RKO (cell line): ENCODE results near the gene SLC23A2.
"Not testable (repeated sequence)": the region's sequence is repeated elsewhere in the genome, so short reads cannot be mapped to it uniquely, and the experiment has no call there.

Experiments
- DNase-seq: peaks from one replicate; pipeline ENCODE4 v3.0.0-alpha.2; 2016; ENCODE audit warnings: low spot score

The SLC23A2 gene

DNA sequence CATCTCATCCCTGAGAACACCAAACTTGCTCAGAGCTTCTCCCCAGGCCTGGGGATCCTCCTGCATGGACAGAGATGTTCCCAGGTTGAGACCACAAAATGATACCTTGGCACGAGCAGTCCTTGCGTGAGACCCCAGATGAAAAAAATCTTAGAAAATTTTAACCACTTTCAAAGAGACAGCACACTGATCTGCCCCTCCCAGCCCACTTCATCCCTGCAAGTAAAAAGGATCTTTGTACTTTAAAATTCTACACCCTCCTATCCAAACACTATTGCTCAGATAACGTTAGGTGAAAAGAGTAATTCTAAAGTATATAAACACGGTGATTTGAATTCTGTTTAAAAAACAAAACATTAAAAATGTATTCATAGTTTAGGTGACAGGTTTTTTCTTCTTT lies 98.5 kb downstream of the SLC23A2 start:
- DNase-seq, result no peak

DNA sequence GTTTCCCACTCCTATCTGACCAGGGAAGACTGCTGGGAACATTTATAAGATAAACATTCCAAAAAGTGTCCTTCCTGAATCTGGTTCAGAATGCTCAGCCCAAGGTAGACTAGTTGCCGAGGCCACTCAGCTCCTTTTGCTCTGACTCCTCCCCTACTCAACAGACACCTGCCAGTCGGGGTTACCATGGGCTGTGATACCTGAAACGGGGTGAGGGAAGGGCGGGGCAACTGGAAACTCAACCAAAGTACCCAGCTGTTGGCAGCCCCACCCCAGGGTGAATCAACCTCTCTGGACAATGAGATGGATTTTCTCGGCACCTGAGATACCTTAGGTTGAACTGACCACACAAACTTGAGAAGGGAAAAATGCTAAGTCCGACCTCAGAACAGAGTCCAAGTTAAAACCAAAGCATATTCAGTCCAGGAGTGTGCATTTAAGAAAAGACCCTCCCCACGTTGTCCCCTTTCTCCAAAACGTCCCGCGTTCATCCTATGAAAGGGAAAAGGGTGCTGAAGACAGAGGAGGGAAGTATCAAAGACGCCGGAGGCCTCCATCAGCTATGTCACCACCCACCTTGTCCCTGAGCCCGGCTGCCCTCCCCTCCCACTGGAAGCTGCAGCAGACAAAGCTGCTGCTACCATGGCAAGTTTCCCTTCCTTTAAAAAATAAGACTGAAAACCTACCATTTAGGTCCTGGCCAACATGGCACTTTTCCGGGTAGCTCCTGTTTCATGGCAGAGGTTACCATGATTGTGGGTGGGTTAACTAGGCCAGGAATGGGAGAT lies 100.1 kb downstream of the SLC23A2 start:
- DNase-seq, result no peak

DNA sequence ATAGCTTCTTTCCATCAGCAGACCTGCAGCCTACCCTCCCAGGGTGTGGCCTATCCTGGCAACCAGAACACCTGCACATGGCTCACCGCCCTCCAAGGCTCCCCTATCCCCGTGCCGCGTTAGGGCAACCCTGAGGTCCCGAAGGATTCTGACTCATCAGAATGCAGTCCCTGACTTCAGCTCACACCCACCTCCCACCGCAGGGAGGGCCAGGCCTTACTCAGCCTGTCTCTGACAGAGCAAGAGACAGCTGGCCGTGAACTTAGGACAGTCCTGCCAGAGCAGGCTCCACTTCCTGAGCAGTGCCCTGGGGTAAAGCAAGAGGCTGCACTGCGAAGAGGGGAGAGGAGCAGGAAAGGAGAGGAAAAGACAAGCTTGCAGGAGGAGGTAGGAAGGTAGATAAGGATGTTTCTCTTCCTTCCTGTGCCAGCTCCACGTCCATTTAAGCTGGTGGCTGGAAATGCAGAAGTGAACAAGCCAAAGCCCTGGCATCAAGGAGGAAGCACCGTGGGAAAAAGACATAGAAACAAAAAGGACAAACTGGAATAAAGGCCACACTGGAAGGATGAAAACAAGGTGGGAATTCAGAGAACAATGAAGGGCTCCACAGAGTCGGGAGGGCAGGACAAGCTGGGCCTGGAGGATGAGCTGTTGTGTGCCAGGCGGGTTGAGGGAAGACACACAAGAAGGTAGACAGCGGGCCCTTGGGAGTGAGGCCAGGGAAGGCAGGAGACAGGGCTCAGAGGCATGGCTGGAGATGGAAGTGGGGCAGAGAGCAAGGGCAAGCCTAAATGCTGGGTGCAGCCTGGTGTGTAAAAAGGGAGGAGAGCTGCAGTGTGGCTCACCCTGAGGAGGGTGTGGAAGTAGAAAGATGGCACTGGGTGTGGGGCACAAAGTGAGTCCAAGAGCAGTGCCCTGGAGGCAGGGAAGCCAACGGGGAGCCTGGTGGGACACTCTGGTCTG lies 102.7 kb downstream of the SLC23A2 start:
- no peak for DNase-seq

DNA sequence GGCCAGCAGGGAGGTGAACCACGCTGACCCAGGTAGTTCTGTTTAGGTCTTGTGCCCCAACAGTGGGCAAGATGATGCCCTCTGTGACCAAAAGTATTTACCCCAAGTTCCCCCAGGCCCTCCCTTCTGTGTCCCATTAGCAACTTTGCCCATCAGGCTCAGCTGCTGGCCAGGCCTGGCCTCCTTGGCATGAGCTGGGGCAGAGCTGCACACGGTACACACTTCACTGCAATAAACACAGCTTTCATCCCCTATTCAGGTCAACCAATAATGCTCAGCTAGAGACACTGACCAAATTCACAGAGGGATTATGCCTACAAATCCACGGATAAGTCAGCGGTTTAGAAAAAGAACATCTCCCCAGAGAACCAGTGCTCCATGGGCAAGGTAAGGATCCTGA lies 103.7 kb downstream of the SLC23A2 start:
- DNase-seq, result no peak

DNA sequence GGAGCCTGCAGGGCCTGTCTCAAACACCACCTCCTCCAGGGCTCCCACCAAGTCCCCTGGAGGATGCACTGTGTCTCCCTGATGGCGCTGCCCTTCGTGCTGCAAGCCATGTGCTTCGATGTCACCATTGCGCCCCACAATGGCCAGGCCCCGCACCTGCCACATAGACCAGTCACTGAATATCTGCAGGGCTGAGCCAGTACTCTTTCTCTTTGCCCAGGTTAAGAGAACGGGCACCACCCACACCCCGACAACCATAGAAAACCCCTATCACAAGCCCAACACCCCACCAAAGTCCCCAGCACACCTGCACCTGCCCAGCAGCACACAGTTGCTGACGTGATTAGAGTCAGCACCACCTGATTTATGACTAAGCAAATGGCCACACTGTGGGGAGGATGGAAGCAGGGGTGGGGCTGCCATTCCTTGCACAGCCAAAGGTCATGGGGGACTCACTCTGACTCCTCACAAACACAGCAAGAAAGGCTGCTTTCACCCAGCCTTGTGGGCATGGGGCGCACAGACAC lies 104.3 kb downstream of the SLC23A2 start:
- no peak for DNase-seq

DNA sequence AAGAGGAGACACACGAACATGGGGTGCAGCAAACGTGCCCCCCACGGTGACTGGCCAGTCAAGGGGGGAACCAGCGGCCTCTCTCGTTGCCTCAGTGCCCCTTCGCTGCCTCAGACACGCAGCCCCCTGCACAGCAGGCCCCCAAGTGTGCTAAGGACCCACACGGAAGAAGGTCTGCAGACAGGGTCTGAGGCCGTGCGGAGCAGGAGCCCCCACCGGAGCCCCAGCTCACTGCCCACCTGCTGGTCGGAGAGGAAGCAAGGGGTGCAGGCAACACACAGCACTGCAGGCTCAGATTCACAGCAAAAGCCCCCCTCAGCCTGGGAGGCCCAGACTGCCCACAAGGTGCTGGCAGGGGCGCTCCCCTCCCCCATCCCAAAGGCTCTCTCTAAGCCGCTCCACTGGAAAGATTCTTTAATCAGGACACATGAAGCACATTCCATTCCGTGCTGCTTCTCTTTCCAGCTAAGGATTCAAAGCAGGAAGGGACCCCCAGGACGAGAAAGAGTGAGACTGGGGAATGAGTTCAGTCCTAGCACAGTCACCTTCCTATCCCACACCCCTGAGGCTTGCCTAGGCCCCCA lies 105.1 kb downstream of the SLC23A2 start:
- no peak for DNase-seq

DNA sequence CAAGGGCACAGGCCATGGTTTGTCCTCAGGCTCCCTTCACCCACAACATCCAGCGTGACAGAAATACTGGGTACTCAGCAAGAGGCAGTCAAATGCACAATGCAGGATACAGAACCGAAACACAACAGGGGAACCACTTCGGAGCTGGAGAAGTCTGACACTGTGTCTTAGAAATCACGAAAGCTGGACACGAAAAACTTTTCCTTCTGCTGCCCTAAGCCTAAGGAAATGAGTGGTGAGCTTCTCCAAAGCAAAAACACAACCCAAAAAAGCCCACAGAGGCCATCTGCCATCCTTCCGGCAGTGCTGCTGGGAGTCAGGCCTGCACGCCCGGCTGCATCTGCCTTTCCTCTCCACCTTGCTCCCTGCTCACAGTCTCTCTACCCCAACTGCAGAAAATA lies 106.3 kb downstream of the SLC23A2 start:
- no peak for DNase-seq

DNA sequence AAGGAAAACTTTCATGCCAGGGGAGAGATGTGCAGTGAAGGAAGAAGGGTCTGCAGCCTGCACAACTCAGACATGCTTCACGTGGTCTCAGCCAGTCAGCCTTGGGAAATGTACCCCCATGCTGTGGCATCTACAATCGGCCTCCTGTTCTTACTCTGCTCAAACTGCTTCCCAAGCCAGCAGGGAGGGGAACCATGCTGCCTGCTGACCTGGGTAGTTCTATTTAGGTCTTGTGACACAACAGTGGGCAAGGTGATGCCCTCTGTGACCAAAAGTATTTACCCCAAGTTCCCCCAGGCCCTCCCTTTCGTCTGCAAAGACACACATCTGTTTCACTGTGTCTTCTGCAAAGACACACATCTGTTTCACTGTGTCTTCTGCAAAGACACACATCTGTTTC lies 106.9 kb downstream of the SLC23A2 start:
- DNase-seq, result no peak

DNA sequence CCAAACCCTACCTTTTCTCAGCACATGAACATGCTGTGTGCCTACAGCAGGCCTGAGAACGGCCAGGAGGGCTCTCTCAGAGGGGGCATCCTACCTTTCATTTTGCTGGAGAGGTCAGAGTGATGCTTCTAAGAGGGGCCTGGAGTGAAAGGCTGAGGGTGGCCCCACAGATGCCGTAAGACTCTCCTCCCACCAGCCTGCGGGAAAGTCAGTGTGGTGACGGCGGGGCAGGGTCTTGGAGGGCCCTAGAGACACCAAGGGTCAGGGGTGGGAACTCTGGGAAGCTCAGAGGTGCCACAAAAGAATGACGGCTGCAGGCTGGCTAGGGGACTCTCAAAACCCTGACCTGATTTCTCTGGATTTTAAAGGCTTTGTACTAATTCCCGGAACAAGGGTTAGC lies 107.6 kb downstream of the SLC23A2 start:
- no peak for DNase-seq

DNA sequence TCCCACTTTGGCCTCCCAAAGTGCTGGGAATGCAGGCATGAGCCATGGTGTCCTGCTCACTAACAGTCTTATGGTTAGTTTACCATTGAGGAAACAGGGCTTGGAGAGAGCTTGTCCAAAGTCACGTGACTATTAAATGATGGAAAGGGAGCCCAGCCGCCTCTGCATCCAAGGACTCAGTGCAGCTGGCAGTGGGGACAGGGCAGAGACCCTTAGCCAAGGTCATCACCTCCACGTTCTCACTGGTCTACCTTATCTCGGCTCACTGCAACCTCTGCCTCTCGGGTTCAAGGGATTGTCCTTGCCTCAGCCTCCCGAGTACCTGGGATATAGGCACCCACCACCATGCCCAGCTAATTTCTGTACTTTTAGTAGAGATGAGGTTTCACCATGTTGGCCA lies 109.3 kb downstream of the SLC23A2 start:
- DNase-seq, result no peak

DNA sequence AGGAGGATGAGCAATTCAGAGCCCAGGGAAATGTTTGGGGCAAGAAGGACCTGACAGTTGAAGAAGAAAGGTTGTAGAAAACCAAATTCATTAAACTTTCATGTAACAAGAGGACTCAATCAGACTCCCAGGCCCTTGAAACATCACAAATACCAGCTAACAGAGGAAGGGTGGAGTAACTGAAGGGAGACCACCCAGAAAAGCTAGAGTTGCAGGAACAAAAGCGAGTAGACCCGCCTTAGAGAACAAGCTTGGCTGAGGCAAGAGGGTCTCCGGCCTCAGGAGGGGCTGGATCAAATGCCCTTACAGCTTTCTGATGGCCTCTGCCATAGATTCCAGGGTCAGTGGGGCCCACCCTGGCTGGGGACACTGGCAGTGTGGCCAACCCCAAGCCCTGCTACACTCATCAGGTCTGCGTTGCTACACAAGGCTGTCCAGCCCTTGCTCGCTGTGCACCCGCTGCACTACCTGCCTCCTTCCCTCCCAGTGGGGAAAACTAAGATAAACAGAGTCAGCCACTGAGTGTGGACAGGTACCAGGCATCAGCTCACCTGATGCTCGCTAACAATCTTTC lies 110.0 kb downstream of the SLC23A2 start:
- DNase-seq, result no peak

DNA sequence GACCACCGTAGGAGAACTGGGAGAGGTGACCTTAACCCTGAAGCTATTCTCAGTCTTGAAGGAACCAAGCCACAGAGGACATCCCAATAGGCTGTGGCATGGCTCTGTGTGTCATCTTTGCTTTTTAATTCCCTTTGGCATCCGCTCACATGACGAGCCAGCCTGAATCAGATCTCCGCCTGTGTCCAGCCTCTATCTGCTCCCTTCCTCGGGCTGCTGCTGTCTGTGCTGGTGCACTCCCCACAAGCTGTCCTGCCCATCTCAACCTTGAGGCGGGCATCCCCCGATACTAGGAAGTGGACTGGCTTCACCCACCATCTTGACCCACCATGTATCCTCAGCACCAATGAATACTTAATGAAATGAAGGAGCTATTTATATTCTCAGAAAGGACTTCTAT lies 111.9 kb downstream of the SLC23A2 start:
- no peak for DNase-seq

DNA sequence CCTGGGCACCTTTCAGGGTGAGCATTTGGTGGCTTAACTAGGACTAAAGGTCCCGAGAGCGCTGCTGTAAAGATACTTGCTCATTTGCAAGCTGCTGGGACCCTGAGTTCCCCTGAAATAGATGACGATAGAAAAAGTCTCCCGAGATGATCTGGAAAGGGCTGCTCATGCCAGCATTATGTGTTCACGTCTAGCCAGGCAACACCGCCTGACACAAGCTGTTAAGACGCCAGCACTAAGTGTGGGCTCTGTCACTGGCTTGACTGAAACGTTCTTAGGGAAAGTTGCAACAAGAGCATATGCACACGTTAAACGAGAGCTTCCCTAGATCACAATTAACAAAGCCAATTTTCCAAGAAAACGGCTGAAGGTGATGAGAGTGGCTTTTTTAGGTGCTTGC lies 113.7 kb downstream of the SLC23A2 start:
- no peak for DNase-seq

DNA sequence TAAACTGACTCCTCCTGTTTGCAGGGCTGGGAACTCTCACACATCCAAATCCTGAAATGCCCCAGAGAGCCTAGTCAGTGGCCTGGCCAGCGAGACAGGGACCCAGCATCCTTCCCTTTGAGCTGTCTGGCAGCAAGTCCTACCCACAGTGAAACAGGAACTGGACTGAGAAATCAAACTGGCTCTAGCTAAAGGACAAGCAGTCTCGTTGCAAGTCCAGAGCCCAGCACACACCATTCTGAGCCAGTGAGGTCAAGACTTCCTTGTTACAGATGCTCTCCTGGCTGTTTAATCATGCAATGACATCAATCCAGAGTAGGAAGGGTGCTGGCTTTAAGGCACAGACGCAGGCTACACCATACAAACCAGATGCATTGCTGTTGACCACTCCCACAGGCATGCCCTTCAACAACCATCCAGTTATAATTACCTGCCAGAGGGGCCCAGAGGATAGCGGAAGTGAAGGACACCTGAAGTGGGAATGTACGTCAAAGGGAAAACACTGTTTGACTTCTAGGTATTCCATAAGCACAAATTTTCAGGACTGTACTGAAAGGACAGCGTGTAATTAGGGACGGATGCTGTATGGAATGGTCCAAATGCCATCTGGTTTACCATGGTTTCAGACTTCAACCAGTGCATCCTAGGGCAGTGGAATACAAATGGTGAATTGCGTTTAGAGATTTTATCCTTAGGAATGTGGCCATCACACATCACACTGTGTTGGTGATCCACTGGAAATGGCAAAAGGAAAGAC lies 114.4 kb downstream of the SLC23A2 start:
- DNase-seq, result no peak

DNA sequence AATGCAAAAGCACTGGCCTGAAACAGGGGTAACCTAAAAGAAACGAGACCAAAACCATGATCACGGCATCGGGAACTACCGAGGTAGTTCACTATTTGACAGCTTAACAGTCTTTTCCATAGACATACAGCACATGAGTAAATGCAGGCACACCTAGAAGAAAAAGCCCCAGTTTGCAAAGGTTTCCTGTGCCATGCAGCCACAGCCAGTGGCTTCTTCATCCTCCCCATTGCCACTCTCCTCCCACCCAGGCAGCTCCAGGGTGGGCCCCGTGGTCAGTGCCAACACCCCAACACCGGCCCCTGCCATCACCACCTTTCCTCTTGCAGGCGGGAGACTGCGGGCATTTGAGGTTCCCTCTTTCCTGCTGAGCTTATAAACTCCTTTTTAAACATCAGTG lies 115.4 kb downstream of the SLC23A2 start:
- no peak for DNase-seq

DNA sequence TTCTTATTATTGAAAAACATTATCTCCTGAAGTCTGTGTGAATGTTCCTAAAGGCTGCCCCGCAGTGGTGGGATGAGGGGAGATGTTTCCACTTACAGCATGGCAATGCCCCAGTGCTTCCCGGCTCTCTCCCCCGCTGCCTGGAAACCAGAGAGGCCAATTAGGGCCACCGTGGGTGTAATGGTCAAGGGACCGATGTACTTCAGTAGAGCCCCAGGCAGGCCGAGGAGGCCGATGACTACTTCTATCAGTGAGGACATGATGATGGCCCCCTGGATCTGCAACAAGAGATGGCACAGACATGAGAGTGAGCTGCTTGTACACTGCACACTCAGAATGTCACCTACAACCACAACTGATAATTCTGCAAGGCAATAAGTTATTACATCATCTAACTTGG lies 117.8 kb downstream of the SLC23A2 start:
- DNase-seq, result no peak

DNA sequence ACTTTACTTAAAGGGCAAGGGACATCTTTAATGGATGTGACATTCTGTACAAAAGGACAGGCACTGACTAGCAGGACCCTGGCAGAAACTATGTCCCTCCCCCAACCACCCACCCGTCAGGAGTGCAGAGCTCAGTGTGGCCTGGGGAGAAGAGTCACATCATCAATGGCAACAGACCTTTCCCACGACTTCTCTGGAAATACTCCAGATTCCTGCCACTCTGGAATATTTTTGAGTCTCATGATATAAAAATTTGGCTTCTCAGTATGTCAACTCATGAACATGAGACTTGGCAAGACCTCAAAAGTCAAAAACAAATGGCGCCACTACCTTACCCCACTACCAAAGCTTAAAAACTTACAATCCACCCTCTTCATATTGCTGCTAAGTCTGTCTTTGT lies 118.3 kb downstream of the SLC23A2 start:
- DNase-seq, result no peak

DNA sequence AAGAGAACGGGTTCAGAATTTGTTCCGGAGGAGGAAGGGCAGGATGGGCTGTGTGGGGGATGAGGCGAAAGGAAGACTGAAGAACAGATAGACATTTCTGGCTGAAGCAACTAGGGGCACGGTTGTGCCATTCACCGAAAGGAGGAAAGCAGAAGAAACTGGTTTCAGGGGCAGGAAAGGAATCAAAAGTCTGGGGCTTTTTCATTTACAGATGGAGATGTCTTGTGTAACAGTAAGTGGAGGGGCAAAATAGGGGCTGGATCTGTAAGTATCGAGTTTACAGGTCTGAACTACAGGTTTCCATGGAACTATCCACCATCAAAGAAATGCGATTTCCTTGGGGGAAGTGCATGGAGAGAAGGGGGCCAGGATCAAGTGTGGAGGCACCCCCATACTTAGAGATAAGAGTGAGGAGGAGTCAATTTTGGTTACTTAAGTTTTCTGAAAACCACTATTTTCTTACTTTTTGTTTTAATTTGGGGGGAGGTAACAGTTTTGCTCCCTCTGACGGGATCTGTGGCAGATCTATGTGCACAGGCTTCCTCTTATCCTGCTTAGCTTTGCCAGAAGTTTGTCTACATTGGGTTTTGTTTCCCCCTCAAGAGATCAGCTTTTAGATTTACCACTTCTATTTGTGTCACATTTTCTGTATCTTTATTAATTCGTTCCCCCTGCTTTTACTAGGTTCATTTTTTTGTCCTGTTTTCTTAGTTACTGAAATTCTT lies 120.1 kb downstream of the SLC23A2 start:
- DNase-seq, result no peak

DNA sequence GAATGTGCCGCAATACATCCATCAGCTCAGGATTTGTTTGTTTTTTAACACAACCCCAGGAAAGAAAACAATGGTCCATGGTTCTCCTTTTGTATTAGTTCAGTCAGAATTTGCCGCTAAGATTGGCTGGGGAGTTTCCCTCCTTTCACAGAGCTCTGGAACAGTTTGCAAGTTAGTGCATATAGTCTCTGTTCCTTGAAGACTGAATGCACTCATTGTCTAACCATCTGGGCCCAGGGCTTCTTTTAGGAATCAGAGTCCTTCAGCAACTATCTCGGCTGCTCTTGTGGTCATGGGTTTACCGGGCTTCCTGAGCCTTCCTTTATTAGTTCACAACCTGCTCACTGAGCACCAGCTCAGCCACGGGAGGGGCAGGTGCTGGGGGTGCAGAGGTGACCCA lies 121.3 kb downstream of the SLC23A2 start:
- no peak for DNase-seq

DNA sequence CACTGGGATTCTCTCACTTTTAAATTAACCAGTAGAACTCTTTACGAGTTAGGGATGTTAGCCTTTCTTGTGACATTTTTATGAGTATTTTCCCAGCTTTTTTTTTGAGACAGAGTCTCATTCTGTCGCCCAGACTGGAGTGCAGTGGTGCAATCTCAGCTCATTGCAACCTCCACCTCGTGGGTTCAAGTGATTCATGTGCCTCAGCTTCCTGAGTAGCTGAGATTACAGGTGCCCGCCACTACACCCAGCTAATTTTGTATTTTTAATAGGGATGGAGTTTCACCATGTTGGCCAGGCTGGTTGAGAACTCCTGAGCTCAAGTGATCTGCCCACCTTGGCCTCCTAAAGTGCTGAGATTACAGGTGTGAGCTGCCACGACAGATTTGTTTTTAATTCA lies 123.2 kb downstream of the SLC23A2 start:
- DNase-seq, result not testable (repeated sequence)

DNA sequence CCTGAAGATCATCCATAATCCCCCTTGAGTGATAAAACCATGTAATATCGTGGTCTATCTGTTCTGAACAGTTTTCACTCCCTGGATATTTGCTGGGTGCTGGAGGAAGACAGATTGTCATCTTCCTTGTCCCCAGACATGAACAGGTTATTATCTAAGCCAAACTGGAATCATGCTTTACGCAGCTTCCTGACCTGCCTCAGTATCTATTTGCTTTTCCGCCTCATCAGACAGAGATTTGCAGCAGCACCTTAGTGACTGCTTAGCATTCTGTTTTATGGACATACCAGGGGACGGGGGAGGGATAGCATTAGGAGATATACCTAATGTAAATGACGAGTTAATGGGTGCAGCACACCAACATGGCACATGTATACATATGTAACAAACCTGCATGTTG lies 124.6 kb downstream of the SLC23A2 start:
- DNase-seq, result no peak
